OCI-LY3 (cell line): Measurements from ENCODE around the gene GLRX2.

Source experiments
- H2AFZ ChIP-seq: fragments of 200-600, 300-600 bp; shearing (Covaris generic); 2 replicates; pipeline ENCODE4 v1.6.0; 2014; ENCODE audit warnings: antibody characterized with exemption, low read depth, low read length
- H3K27ac ChIP-seq: fragments of 200-600, 300-600 bp; sonication (generic); 2 replicates; pipeline ENCODE4 v1.5.1; 2014; ENCODE audit warnings: mild to moderate bottlenecking, low read length, moderate library complexity, mixed read lengths
- H3K27me3 ChIP-seq: fragments of 200-600, 300-600 bp; sonication (generic); 2 replicates; pipeline ENCODE4 v1.6.1; 2014; ENCODE audit warnings: low read depth, low read length, mixed read lengths
- H3K36me3 ChIP-seq: fragments of 200-600, 300-600 bp; sonication (generic); replicated peaks from 2 replicates; pipeline ENCODE3; 2014; ENCODE audit warnings: low read depth, low read length, mixed read lengths
- H3K4me1 ChIP-seq: fragments of 300-600, 200-600 bp; sonication (generic); 2 replicates; pipeline ENCODE4 v1.6.1; 2014; ENCODE audit warnings: low read length, mixed read lengths
- H3K4me2 ChIP-seq: fragments of 200-600, 300-600 bp; sonication (generic); 2 replicates; pipeline ENCODE4 v1.6.1; 2014; ENCODE audit warnings: low read length, mixed read lengths
- H3K4me3 ChIP-seq: fragments of 300-600, 200-600 bp; sonication (generic); 2 replicates; pipeline ENCODE4 v1.5.1; 2014; ENCODE audit warnings: antibody characterized with exemption, mild to moderate bottlenecking, low read length, moderate library complexity
- H3K79me2 ChIP-seq: fragments of 300-600, 200-600 bp; shearing (Covaris generic); 2 replicates; pipeline ENCODE4 v1.6.1; 2014; ENCODE audit warnings: mild to moderate bottlenecking, low read length, mixed read lengths
- H3K9ac ChIP-seq: fragments of 300-600, 200-600 bp; shearing (Covaris generic); 2 replicates; pipeline ENCODE4 v1.6.0; 2014; ENCODE audit warnings: mild to moderate bottlenecking, low read length, moderate library complexity
- H3K9me3 ChIP-seq: fragments of 200-600, 300-600 bp; shearing (Covaris generic); 2 replicates; pipeline ENCODE4 v1.6.1; 2014; ENCODE audit warnings: low read length, mixed read lengths; ENCODE audit not compliant: insufficient read depth
- H4K20me1 ChIP-seq: fragments of 200-600, 300-600 bp; sonication (generic); 2 replicates; pipeline ENCODE4 v1.6.1; 2016; ENCODE audit warnings: low read length, mixed read lengths; ENCODE audit not compliant: insufficient read depth
- CTCF ChIP-seq: fragments of 200-600, 300-600 bp; sonication (generic); IDR thresholded peaks from 2 replicates; pipeline ENCODE4 v1.5.1; 2014; ENCODE audit warnings: antibody characterized with exemption, low read length, low read depth
- EZH2phosphoT487 ChIP-seq: fragments of 200-600 bp; shearing (Covaris generic); IDR thresholded peaks from 2 replicates; pipeline ENCODE4 v1.6.1; 2018; ENCODE audit warnings: antibody characterized with exemption, mixed run types, low read depth

Gene GLRX2

GRCh38 chr1:193085263-193085662 lies 20.0 kb downstream of the GLRX2 start:
- H3K27ac ChIP-seq, result no peak overlapping the region
- H3K4me2 ChIP-seq, result no peak overlapping the region
- H3K9ac ChIP-seq, result no peak overlapping the region
- H3K27me3 ChIP-seq, result no peaks in the 10 kb centered on the region
- H3K36me3 ChIP-seq, result peaks cover 42% of the 10 kb centered on the region
- no peaks in the 10 kb centered on the region for H4K20me1 ChIP-seq
- TF ChIP-seq EZH2phosphoT487, result no peak
- TF ChIP-seq CTCF, result no peak
- H3K4me3 ChIP-seq, result no peak overlapping the region
- no peaks in the 10 kb centered on the region; the same call in 1 of the 2 replicates for H3K9me3 ChIP-seq
- peaks cover 29% of the 10 kb centered on the region for H3K4me1 ChIP-seq
- no peak overlapping the region for H2AFZ ChIP-seq
- no peaks in the 10 kb centered on the region for H3K79me2 ChIP-seq

GRCh38 chr1:193083365-193084088 lies 21.7 kb downstream of the GLRX2 start:
- Histone ChIP-seq H3K27ac (peak overlapping the region; percentile 61), H3K9ac (no peak overlapping the region), H3K36me3 (peaks cover 50% of the 10 kb centered on the region), H3K4me2 (peak overlapping the region; percentile 35), H3K79me2 (no peaks in the 10 kb centered on the region), H3K4me3 (peak overlapping the region; percentile 11; the same call in 1 of the 2 replicates), H3K27me3 (no peaks in the 10 kb centered on the region), H3K9me3 (no peaks in the 10 kb centered on the region; the same call in 1 of the 2 replicates), H2AFZ (no peak overlapping the region), H3K4me1 (peaks cover 29% of the 10 kb centered on the region), H4K20me1 (no peaks in the 10 kb centered on the region)
- TF ChIP-seq CTCF (no peak), EZH2phosphoT487 (no peak)

- H3K4me3 ChIP-seq, result no peak overlapping the region
- no peak overlapping the region for H3K9ac ChIP-seq
- H3K9me3 ChIP-seq, result no peaks in the 10 kb centered on the region; the same call in none of the 2 replicates
- no peaks in the 10 kb centered on the region for H3K27me3 ChIP-seq
- H3K36me3 ChIP-seq, result peaks cover 60% of the 10 kb centered on the region
- no peak for TF ChIP-seq EZH2phosphoT487
- no peak for TF ChIP-seq CTCF
- H3K79me2 ChIP-seq, result peaks cover 7% of the 10 kb centered on the region; the same call in 1 of the 2 replicates
- H3K4me2 ChIP-seq, result no peak overlapping the region
- H3K27ac ChIP-seq, result no peak overlapping the region
- no peak overlapping the region for H2AFZ ChIP-seq
- peaks cover 19% of the 10 kb centered on the region for H3K4me1 ChIP-seq
- no peaks in the 10 kb centered on the region for H4K20me1 ChIP-seq
Observed at GRCh38 chr1:193079187-193079586, 26.0 kb downstream of the GLRX2 start.

- TF ChIP-seq EZH2phosphoT487 (no peak), CTCF (no peak)
Observed at GRCh38 chr1:193077991-193078390, 27.2 kb downstream of the GLRX2 start.

More at GRCh38 chr1:193077991-193078390, 27.2 kb downstream of the GLRX2 start:
- H3K4me3 ChIP-seq, result no peak overlapping the region
- no peak overlapping the region for H3K27ac ChIP-seq
- H3K9ac ChIP-seq, result no peak overlapping the region
- no peaks in the 10 kb centered on the region; the same call in none of the 2 replicates for H3K9me3 ChIP-seq
- H3K36me3 ChIP-seq, result peaks cover 59% of the 10 kb centered on the region
- H3K4me2 ChIP-seq, result no peak overlapping the region
- no peaks in the 10 kb centered on the region for H3K27me3 ChIP-seq
- H3K4me1 ChIP-seq, result peaks cover 7% of the 10 kb centered on the region
- H3K79me2 ChIP-seq, result peaks cover 12% of the 10 kb centered on the region; the same call in 1 of the 2 replicates
- H2AFZ ChIP-seq, result no peak overlapping the region
- H4K20me1 ChIP-seq, result no peaks in the 10 kb centered on the region
